Vagina (tissue), 2 donors: ENCODE measurements around the gene SCFD2.

ENCODE experiments used
- CTCF ChIP-seq, 3 experiments: fragments of 450-650 bp in 2 of 3; fragments of 200-600 bp in 1 of 3; sonication (generic) in 1 of 3; IDR thresholded peaks; one replicate each; pipeline ENCODE4 v1.5.1; 2017 to 2019; ENCODE audit warnings: antibody characterized with exemption in 3 of 3, mild to moderate bottlenecking in 2 of 3, moderate library complexity in 2 of 3
- POLR2A ChIP-seq, 2 donors: fragments of 450-650 bp; IDR thresholded peaks; one replicate each; pipeline ENCODE4 v1.6.1; 2017; ENCODE audit warnings: antibody characterized with exemption in 2 of 2, mild to moderate bottlenecking in 2 of 2, moderate library complexity in 2 of 2

- TF ChIP-seq CTCF (IDR thresholded peaks at IDR 0.05) (no peak), POLR2A (IDR thresholded peaks at IDR 0.05) (no peak)
Measured at GRCh38 chr4:52994567-52994966, 371.3 kb downstream of the SCFD2 start.
